RCC 7860 (cell line): Measurements from ENCODE around the gene SAT2.
"Not testable (repeated sequence)": the region's sequence is repeated elsewhere in the genome, so short reads cannot be mapped to it uniquely, and the experiment has no call there.

ENCODE experiments used
- DNase-seq: peaks from one replicate; pipeline ENCODE4 v3.0.0-alpha.2; 2015; ENCODE audit warnings: low spot score
- FAIRE-seq: peaks from 2 replicates; lab custom pipeline; 2012; peaks lifted over from hg19 to GRCh38; lab: Jason Lieb, UNC

Gene SAT2

GRCh38 chr17:7627250-7628121, at the start of gene SAT2:
TSS of gene SAT2 (minus strand) at chr17:7627821. CDS start at chr17:7627635, 186 bp downstream.
- peak; percentile 66 for FAIRE-seq
- DNase-seq, result peak; percentile 77

GRCh38 chr17:7676533-7676932, 48.9 kb upstream of the SAT2 start:
- DNase-seq (no peak), FAIRE-seq (no peak)

GRCh38 chr17:7674934-7675333, 47.3 kb upstream of the SAT2 start:
- DNase-seq (no peak), FAIRE-seq (no peak)

GRCh38 chr17:7673239-7673638, 45.6 kb upstream of the SAT2 start:
- FAIRE-seq, result no peak

GRCh38 chr17:7668482-7668881, 40.9 kb upstream of the SAT2 start:
- DNase-seq (no peak), FAIRE-seq (no peak)

More at GRCh38 chr17:7673239-7673638, 45.6 kb upstream of the SAT2 start:
- DNase-seq, result peak; percentile 9

GRCh38 chr17:7667656-7668406, 40.2 kb upstream of the SAT2 start:
- DNase-seq (no peak), FAIRE-seq (no peak)

- FAIRE-seq (no peak), DNase-seq (no peak)
These were observed 29.5 kb upstream of the SAT2 start for GRCh38 chr17:7656958-7657609.

GRCh38 chr17:7655541-7655840, 27.9 kb upstream of the SAT2 start:
- FAIRE-seq, result no peak
- no peak for DNase-seq

GRCh38 chr17:7654832-7655540, 27.4 kb upstream of the SAT2 start:
- DNase-seq (no peak), FAIRE-seq (no peak)

GRCh38 chr17:7652388-7653356, 25.1 kb upstream of the SAT2 start:
- DNase-seq, result no peak

GRCh38 chr17:7651665-7652387, 24.2 kb upstream of the SAT2 start:
- no peak for FAIRE-seq
- DNase-seq, result no peak

More at GRCh38 chr17:7652388-7653356, 25.1 kb upstream of the SAT2 start:
- no peak for FAIRE-seq

- FAIRE-seq (no peak), DNase-seq (no peak)
These were observed 23.6 kb upstream of the SAT2 start for GRCh38 chr17:7651097-7651664.

- DNase-seq, result no peak
These were observed 23.0 kb upstream of the SAT2 start, which contains the start of gene ATP1B2 for GRCh38 chr17:7650509-7651096. TSS of gene ATP1B2 (plus strand) at chr17:7650926. CDS start at chr17:7651519, 593 bp downstream.

GRCh38 chr17:7647018-7647417, 19.4 kb upstream of the SAT2 start:
- FAIRE-seq, result no peak
- no peak for DNase-seq

More at GRCh38 chr17:7650509-7651096, 23.0 kb upstream of the SAT2 start, which contains the start of gene ATP1B2:
- FAIRE-seq, result no peak

GRCh38 chr17:7646457-7646856, 18.8 kb upstream of the SAT2 start:
- DNase-seq, result no peak
- FAIRE-seq, result no peak

GRCh38 chr17:7644775-7645174, 17.2 kb upstream of the SAT2 start:
- no peak for DNase-seq
- FAIRE-seq, result no peak

GRCh38 chr17:7641635-7642034, 14.0 kb upstream of the SAT2 start:
- not testable (repeated sequence) for FAIRE-seq

GRCh38 chr17:7640783-7641182, 13.2 kb upstream of the SAT2 start:
- no peak for DNase-seq
- FAIRE-seq, result no peak

More at GRCh38 chr17:7641635-7642034, 14.0 kb upstream of the SAT2 start:
- not testable (repeated sequence) for DNase-seq
